GM18873 (cell line): ENCODE results near the gene KIF11.

ENCODE experiments used
- ATAC-seq: cut with Tn5 transposase; IDR thresholded peaks from one replicate; pipeline ENCODE4 v1.9.1; 2021; ENCODE audit warnings: mild to moderate bottlenecking, moderate library complexity, moderate number of reproducible peaks; ENCODE audit not compliant: unreplicated experiment, low FRiP score

The KIF11 gene

DNA sequence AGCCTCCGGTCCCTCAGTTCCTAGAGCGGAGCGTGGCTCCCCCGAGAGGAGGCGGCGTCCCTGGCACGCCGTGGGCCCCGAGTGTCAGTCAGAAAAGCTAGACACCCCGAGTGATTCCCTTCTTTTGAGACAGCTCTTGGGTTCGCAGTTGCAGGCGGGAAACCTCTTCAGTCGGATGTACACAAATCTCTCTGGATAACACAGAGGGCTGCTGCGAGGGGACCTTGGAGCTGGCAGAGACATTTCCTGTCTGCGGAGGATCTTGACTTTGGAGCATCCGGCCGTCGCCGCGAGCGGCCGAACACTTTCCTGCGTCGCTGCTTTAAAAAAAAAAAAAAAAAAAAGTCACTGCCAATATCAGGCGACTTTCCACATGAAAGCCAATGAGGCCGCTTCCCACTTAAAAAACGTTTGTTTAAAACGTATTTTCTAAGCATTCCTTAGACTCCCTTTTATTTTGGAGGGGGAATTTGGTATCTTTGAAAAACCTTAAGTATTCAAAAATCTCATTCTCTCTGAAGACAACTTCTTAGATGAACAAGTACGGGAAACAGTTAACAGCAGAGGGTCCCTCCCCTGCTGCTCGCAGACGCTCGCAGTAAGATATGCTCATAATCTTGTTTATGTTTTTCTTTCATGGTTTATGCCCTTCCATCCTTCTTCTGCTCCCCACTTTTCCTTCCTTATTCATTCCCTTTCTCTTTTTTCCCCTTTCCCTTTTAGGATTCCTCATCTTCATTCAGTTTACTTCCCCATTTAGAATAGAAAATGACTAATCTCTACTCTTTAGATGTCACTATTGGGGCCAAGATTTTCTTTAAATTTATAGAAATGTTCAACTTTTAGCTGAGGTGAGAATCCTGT is 106.8 kb downstream of the KIF11 start:
- no peak for ATAC-seq

DNA sequence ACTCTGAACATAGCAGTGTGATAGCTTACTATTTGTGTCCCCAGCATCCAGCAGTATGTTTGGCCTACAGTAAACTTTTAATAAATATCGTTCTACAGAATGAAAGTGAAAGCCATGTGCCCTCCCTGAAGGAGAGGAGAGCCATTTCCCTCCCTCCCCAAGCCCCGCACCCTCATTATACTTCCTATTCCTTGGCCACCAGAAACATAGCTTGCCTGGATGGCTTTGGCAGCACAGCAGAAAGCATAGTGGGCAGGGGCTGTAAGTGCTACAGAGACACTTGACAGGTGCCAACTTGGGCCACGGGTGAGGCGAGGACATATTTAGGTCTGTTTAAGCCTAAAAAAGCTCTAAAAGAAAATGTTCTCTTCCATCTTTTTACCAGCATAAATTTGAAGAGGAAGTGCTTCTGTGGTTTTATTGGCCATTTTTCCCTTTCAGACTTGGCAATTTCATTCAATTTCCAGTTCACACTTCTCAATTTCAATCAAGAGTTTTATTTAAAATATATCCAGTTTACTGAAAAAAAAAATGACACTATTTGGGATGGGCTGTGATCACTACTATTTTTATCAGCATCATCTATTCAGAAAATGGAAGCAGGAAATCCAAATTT is 109.5 kb downstream of the KIF11 start:
- no peak for ATAC-seq
